ENCODE results near the gene KLHL29. TPM values are rescaled to one million over a fixed set of nuclear protein-coding genes. Genes with fewer than 3 reads are reported as not detected.

The KLHL29 gene
- total RNA-seq, 1 donor from 2014 or later: 5.5 TPM

DNA sequence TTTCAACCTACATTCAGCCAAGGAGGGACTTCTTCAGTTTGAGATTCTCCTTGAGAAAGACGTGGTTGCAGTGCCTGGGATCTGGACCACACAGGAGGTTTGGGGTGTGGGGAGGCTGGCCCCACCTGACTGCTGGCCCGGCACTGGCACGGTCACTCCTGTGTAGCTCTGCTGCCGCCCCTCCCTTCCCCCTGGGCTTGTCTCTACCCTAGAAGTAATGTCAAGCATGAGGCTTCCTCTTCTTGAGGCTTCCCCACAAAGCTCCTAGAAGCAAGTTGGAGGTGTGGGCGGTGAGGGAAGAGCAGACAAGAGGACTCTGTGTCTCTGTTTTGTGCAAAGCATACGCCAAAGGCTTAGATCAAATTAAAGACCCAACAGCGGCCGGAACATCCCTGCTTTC lies 8.7 kb downstream of the KLHL29 start:
- H3K9me3 ChIP-seq (ENCODE audit: insufficient read depth, low read depth, low read length): no peaks in the 10 kb centered on the region
- H2AFZ ChIP-seq (ENCODE audit: low read depth, low read length): no peak overlapping the region
- H4K20me1 ChIP-seq (ENCODE audit: insufficient read depth, low read length): peaks cover 15% of the 10 kb centered on the region
- no peaks in the 10 kb centered on the region for H3K4me1 ChIP-seq (ENCODE audit: insufficient read depth, low read length)
- H3K9me3 Mint-ChIP-seq (ENCODE audit: unreplicated experiment): no peaks in the 10 kb centered on the region
- H3K4me1 Mint-ChIP-seq (ENCODE audit: low read depth, unreplicated experiment): peaks cover 9% of the 10 kb centered on the region
- no peaks in the 10 kb centered on the region for H3K36me3 Mint-ChIP-seq (ENCODE audit: low read depth, unreplicated experiment)
- H3K9ac ChIP-seq (ENCODE audit: low read length): no peak overlapping the region
- no peak overlapping the region for H3K27ac ChIP-seq (ENCODE audit: low read depth, low read length)
- FAIRE-seq (no peak), DNase-seq (ENCODE audit: low read depth) (no peak)
- no peak overlapping the region for H3K4me3 ChIP-seq (ENCODE audit: insufficient read depth, low read depth, low read length)
- H3K27me3 Mint-ChIP-seq (ENCODE audit: low read depth, unreplicated experiment): peaks cover 64% of the 10 kb centered on the region
- no peak overlapping the region for H3K27ac Mint-ChIP-seq (ENCODE audit: unreplicated experiment)
- no peaks in the 10 kb centered on the region for H3K79me2 ChIP-seq (ENCODE audit: insufficient read depth, low read length)
- TF ChIP-seq EZH2 (IDR thresholded peaks at IDR 0.05; ENCODE audit: insufficient read depth, low read length) (no peak), CTCF (IDR thresholded peaks at IDR 0.05; ENCODE audit: insufficient read depth, low read depth, low read length) (no peak)
- H3K36me3 ChIP-seq (ENCODE audit: insufficient read depth, low read length): no peaks in the 10 kb centered on the region
- H3K4me3 Mint-ChIP-seq (ENCODE audit: unreplicated experiment): no peak overlapping the region
- H3K4me2 ChIP-seq (ENCODE audit: low read length): no peak overlapping the region
- H3K27me3 ChIP-seq (ENCODE audit: insufficient read depth, low read length): peaks cover 19% of the 10 kb centered on the region

DNA sequence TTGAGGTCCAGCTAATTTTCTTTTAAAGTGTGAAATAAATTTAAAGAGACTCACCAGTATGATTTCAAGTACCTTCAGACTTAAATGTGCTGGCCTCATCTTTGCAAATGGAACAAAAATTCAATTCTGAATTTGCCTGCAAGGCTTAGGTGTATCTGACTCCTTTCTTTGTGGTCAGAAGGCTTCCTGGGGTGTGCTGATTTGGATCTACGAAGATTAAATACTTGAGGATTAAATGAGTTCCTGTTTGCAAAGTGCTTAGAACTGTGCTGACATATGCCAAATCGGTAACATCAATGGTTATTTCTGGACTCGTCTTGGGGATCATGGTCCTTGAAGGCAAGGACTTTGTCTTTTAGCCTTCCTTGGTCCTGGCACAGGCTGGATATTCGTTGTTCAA lies 9.7 kb downstream of the KLHL29 start:
- FAIRE-seq (no peak), DNase-seq (ENCODE audit: low read depth) (no peak)
- no peak overlapping the region for H3K4me2 ChIP-seq (ENCODE audit: low read length)
- peaks cover 10% of the 10 kb centered on the region for H4K20me1 ChIP-seq (ENCODE audit: insufficient read depth, low read length)
- H3K27ac ChIP-seq (ENCODE audit: low read depth, low read length): no peak overlapping the region
- no peak overlapping the region for H3K9ac ChIP-seq (ENCODE audit: low read length)
- no peaks in the 10 kb centered on the region for H3K9me3 Mint-ChIP-seq (ENCODE audit: unreplicated experiment)
- no peaks in the 10 kb centered on the region for H3K4me1 ChIP-seq (ENCODE audit: insufficient read depth, low read length)
- no peaks in the 10 kb centered on the region for H3K36me3 Mint-ChIP-seq (ENCODE audit: low read depth, unreplicated experiment)
- no peak overlapping the region for H3K4me3 Mint-ChIP-seq (ENCODE audit: unreplicated experiment)
- H3K27me3 Mint-ChIP-seq (ENCODE audit: low read depth, unreplicated experiment): peaks cover 57% of the 10 kb centered on the region
- H3K36me3 ChIP-seq (ENCODE audit: insufficient read depth, low read length): no peaks in the 10 kb centered on the region
- no peak overlapping the region for H2AFZ ChIP-seq (ENCODE audit: low read depth, low read length)
- peaks cover 6% of the 10 kb centered on the region for H3K4me1 Mint-ChIP-seq (ENCODE audit: low read depth, unreplicated experiment)
- no peaks in the 10 kb centered on the region for H3K9me3 ChIP-seq (ENCODE audit: insufficient read depth, low read depth, low read length)
- TF ChIP-seq EZH2 (IDR thresholded peaks at IDR 0.05; ENCODE audit: insufficient read depth, low read length) (no peak), CTCF (IDR thresholded peaks at IDR 0.05; ENCODE audit: insufficient read depth, low read depth, low read length) (no peak)
- no peak overlapping the region for H3K27ac Mint-ChIP-seq (ENCODE audit: unreplicated experiment)
- H3K27me3 ChIP-seq (ENCODE audit: insufficient read depth, low read length): peaks cover 12% of the 10 kb centered on the region
- no peaks in the 10 kb centered on the region for H3K79me2 ChIP-seq (ENCODE audit: insufficient read depth, low read length)
- H3K4me3 ChIP-seq (ENCODE audit: insufficient read depth, low read depth, low read length): no peak overlapping the region

- peaks cover 64% of the 10 kb centered on the region for H3K27me3 Mint-ChIP-seq (ENCODE audit: low read depth, unreplicated experiment)
- H3K27ac Mint-ChIP-seq (ENCODE audit: unreplicated experiment): no peak overlapping the region
- no peak overlapping the region for H3K9ac ChIP-seq (ENCODE audit: low read length)
- H3K27me3 ChIP-seq (ENCODE audit: insufficient read depth, low read length): peaks cover 8% of the 10 kb centered on the region
- no peak for FAIRE-seq
- H2AFZ ChIP-seq (ENCODE audit: low read depth, low read length): no peak overlapping the region
- H3K4me1 ChIP-seq (ENCODE audit: insufficient read depth, low read length): no peaks in the 10 kb centered on the region
- no peaks in the 10 kb centered on the region for H3K36me3 Mint-ChIP-seq (ENCODE audit: low read depth, unreplicated experiment)
- H3K27ac ChIP-seq (ENCODE audit: low read depth, low read length): no peak overlapping the region
- H4K20me1 ChIP-seq (ENCODE audit: insufficient read depth, low read length): peaks cover 14% of the 10 kb centered on the region
- H3K4me3 ChIP-seq (ENCODE audit: insufficient read depth, low read depth, low read length): no peak overlapping the region
- DNase-seq (ENCODE audit: low read depth): no peak
- no peaks in the 10 kb centered on the region for H3K79me2 ChIP-seq (ENCODE audit: insufficient read depth, low read length)
- no peak overlapping the region for H3K4me2 ChIP-seq (ENCODE audit: low read length)
- no peak for TF ChIP-seq CTCF (IDR thresholded peaks at IDR 0.05; ENCODE audit: insufficient read depth, low read depth, low read length)
- no peak for TF ChIP-seq EZH2 (IDR thresholded peaks at IDR 0.05; ENCODE audit: insufficient read depth, low read length)
- no peak overlapping the region for H3K4me3 Mint-ChIP-seq (ENCODE audit: unreplicated experiment)
- H3K9me3 ChIP-seq (ENCODE audit: insufficient read depth, low read depth, low read length): no peaks in the 10 kb centered on the region
- no peaks in the 10 kb centered on the region for H3K36me3 ChIP-seq (ENCODE audit: insufficient read depth, low read length)
- H3K4me1 Mint-ChIP-seq (ENCODE audit: low read depth, unreplicated experiment): peaks cover 7% of the 10 kb centered on the region
- no peaks in the 10 kb centered on the region for H3K9me3 Mint-ChIP-seq (ENCODE audit: unreplicated experiment)
These were observed 12.5 kb downstream of the KLHL29 start for GRCh38 chr2:23397478-23397877.
